IMR-90 (cell line): ENCODE data around the gene TTC23. TPM values are rescaled to one million over a fixed set of nuclear protein-coding genes. Genes with fewer than 3 reads are reported as not detected.

Experiments
- ATAC-seq: fragments of 200-7000 bp; cut with Tn5 transposase; 2 replicates; pipeline ENCODE4 v1.9.1; 2020; ENCODE audit warnings: low read depth, mild to moderate bottlenecking, moderate library complexity
- BruUV-seq: library from RNA; stranded (reverse); fragments of 400-500 nt; replicated peaks from 2 replicates; lab custom pipeline; 2021; lab: Mats Ljungman, UMichigan
- CTCF ChIA-PET: fragments of 300-600 bp; formaldehyde crosslinking; extraction: SDS; loops from one replicate; lab custom pipeline; 2021; ENCODE audit warnings: antibody characterized with exemption; lab: Yijun Ruan, JAX
- POLR2A ChIA-PET: fragments of 300-600 bp; sonication (Branson Sonifier 250); formaldehyde crosslinking; loops from one replicate; lab custom pipeline; 2022; ENCODE audit warnings: antibody characterized with exemption; ENCODE audit not compliant: unreplicated experiment; lab: Charles Lee
- DNase-seq: peaks from one replicate; pipeline ENCODE4 v3.0.0; 2013
- H2AFZ ChIP-seq: replicated peaks from 2 replicates; pipeline ENCODE3; 2013; ENCODE audit warnings: low read length, mild to moderate bottlenecking; ENCODE audit not compliant: poor library complexity
- H2AK5ac ChIP-seq: 2 replicates; pipeline ENCODE4 v1.6.1; 2013; ENCODE audit warnings: low read depth, low read length, inconsistent platforms
- H2AK9ac ChIP-seq: replicated peaks from 2 replicates; pipeline ENCODE3; 2013; ENCODE audit warnings: mild to moderate bottlenecking, low read depth, low read length, moderate library complexity; ENCODE audit not compliant: poor library complexity
- H2BK120ac ChIP-seq: 2 replicates; pipeline ENCODE4 v1.6.1; 2013; ENCODE audit warnings: low read depth, low read length, inconsistent platforms
- H2BK15ac ChIP-seq: 3 replicates; pipeline ENCODE4 v1.6.1; 2013; ENCODE audit warnings: low read depth, low read length, inconsistent platforms
- H2BK20ac ChIP-seq: 2 replicates; pipeline ENCODE4 v1.6.1; 2013; ENCODE audit warnings: low read depth, mild to moderate bottlenecking, inconsistent platforms, low read length, moderate library complexity
- H2BK5ac ChIP-seq: 2 replicates; pipeline ENCODE4 v1.6.1; 2013; ENCODE audit warnings: mild to moderate bottlenecking, low read depth, low read length, inconsistent platforms; ENCODE audit not compliant: poor library complexity, severe bottlenecking
- H3K14ac ChIP-seq: replicated peaks from 2 replicates; pipeline ENCODE4 v1.6.1; 2013; ENCODE audit warnings: low read depth, low read length, inconsistent platforms
- H3K18ac ChIP-seq: 2 replicates; pipeline ENCODE4 v1.6.1; 2013; ENCODE audit warnings: low read depth, low read length, control low read depth
- H3K23ac ChIP-seq: 2 replicates; pipeline ENCODE4 v1.6.1; 2013; ENCODE audit warnings: low read depth, low read length, inconsistent platforms
- H3K27ac ChIP-seq: 2 replicates; pipeline ENCODE4 v1.5.1; 2013; ENCODE audit warnings: mild to moderate bottlenecking, control low read depth, low read length; ENCODE audit not compliant: insufficient read depth
- H3K27me3 ChIP-seq: 2 replicates; pipeline ENCODE4 v1.6.1; 2013; ENCODE audit warnings: low read length; ENCODE audit not compliant: control insufficient read depth, insufficient read depth
- H3K36me3 ChIP-seq: 2 replicates; pipeline ENCODE4 v1.6.1; 2013; ENCODE audit warnings: low read length, mixed read lengths; ENCODE audit not compliant: control insufficient read depth, insufficient read depth
- H3K4ac ChIP-seq: 2 replicates; pipeline ENCODE4 v1.6.1; 2013; ENCODE audit warnings: low read depth, low read length, inconsistent platforms
- H3K4me1 ChIP-seq: 2 replicates; pipeline ENCODE4 v1.6.1; 2013; ENCODE audit warnings: low read length, mixed read lengths; ENCODE audit not compliant: control insufficient read depth, insufficient read depth
- H3K4me2 ChIP-seq: 2 replicates; pipeline ENCODE4 v1.6.1; 2013; ENCODE audit warnings: low read depth, mild to moderate bottlenecking, control low read depth, low read length, moderate library complexity
- H3K4me3 ChIP-seq: 2 replicates; pipeline ENCODE4 v1.5.1; 2013; ENCODE audit warnings: low read depth, mild to moderate bottlenecking, control low read depth, low read length, moderate library complexity; ENCODE audit not compliant: insufficient read depth
- H3K56ac ChIP-seq: 2 replicates; pipeline ENCODE4 v1.6.1; 2013; ENCODE audit warnings: low read length, inconsistent platforms; ENCODE audit not compliant: insufficient read depth; ENCODE audit errors: extremely low read depth
- H3K79me1 ChIP-seq, 2 experiments: 2 replicates each; pipeline ENCODE4 v1.6.1; 2013; ENCODE audit warnings: low read length in 2 of 2, inconsistent platforms in 1 of 2, low read depth in 1 of 2
- H3K9ac ChIP-seq: 2 replicates; pipeline ENCODE4 v1.6.1; 2013; ENCODE audit warnings: low read depth, low read length, control low read depth
- H3K9me1 ChIP-seq: 2 replicates; pipeline ENCODE4 v1.6.1; 2013; ENCODE audit warnings: low read length, inconsistent platforms; ENCODE audit not compliant: insufficient read depth
- H3K9me3 ChIP-seq: 2 replicates; pipeline ENCODE4 v1.6.1; 2013; ENCODE audit warnings: low read length; ENCODE audit not compliant: control insufficient read depth, insufficient read depth
- H4K20me1 ChIP-seq: 2 replicates; pipeline ENCODE4 v1.6.1; 2013; ENCODE audit warnings: low read length, inconsistent platforms; ENCODE audit not compliant: insufficient read depth
- H4K5ac ChIP-seq: 2 replicates; pipeline ENCODE4 v1.6.1; 2013; ENCODE audit warnings: mild to moderate bottlenecking, low read depth, low read length, control low read depth
- H4K8ac ChIP-seq, 2 experiments: 2 replicates each; pipeline ENCODE4 v1.6.1; 2013; ENCODE audit warnings: low read depth in 2 of 2, low read length in 2 of 2, control low read depth in 1 of 2, inconsistent platforms in 1 of 2
- H4K91ac ChIP-seq: 2 replicates; pipeline ENCODE4 v1.6.1; 2013; ENCODE audit warnings: low read depth, low read length, inconsistent platforms; ENCODE audit not compliant: insufficient read depth
- CHD1 ChIP-seq: IDR thresholded peaks from 2 replicates; pipeline ENCODE4 v1.6.1; 2012; ENCODE audit warnings: low read depth, low read length, improper control_type of control experiment
- FOS ChIP-seq: fragments of 150-350 bp; IDR thresholded peaks from 2 replicates; pipeline ENCODE4 v1.6.1; 2016; ENCODE audit warnings: low read depth, low read length
- MXI1 ChIP-seq: IDR thresholded peaks from 2 replicates; pipeline ENCODE4 v1.6.1; 2012; ENCODE audit warnings: low read depth, mild to moderate bottlenecking, low read length, moderate library complexity, borderline replicate concordance
- RFX5 ChIP-seq: IDR thresholded peaks from 2 replicates; pipeline ENCODE4 v1.8.0; 2012; ENCODE audit warnings: low read depth, mild to moderate bottlenecking, low read length, moderate library complexity
- SMC3 ChIP-seq: fragments of 150-350 bp; IDR thresholded peaks from 2 replicates; pipeline ENCODE4 v1.6.1; 2016; ENCODE audit warnings: low read depth, mild to moderate bottlenecking, antibody characterized with exemption, low read length, moderate library complexity
- dilution Hi-C: fragments of 300-500 bp; cut with HindIII; formaldehyde crosslinking; loops from one replicate; pipeline ENCODE4 v1.14.3; 2018; ENCODE audit warnings: low sequenced_read_pairs; ENCODE audit not compliant: unreplicated experiment
- in situ Hi-C: fragments of 300-500 bp; cut with MboI; formaldehyde crosslinking; loops from 3 replicates; pipeline ENCODE4 v1.14.3; 2019; ENCODE audit warnings: low sequenced_read_pairs, inconsistent platforms, mixed read lengths
- intact Hi-C: fragments of 100-400 bp; cut with micrococcal nuclease; formaldehyde crosslinking; loops from 2 replicates; pipeline ENCODE4 v1.10.0; 2022
- polyA plus RNA-seq, 3 experiments: library from polyadenylated mRNA; depleted of rRNA; stranded (reverse); fragments of >200 nt; gene quantifications; 2 replicates each; pipeline ENCODE4 v1.2.3, GENCODE V29; 2012; ENCODE audit warnings: low replicate concordance in 1 of 3
- total RNA-seq: library from RNA; depleted of rRNA; stranded (reverse); fragments of >200 nt; gene quantifications from 2 replicates; pipeline ENCODE4 v1.2.3, GENCODE V29; 2012
- TF ChIP-seq, protein P1 (sequence below): fragments of 150-350 bp; IDR thresholded peaks from 2 replicates; pipeline ENCODE4 v1.6.1; 2016; ENCODE audit warnings: low read depth, mild to moderate bottlenecking, low read length, moderate library complexity, borderline replicate concordance

Gene TTC23
- total and polyA plus RNA-seq, 2 of the 4 experiments (the other 2 are of a cell fraction), result 7.8 to 29.8 TPM

DNA sequence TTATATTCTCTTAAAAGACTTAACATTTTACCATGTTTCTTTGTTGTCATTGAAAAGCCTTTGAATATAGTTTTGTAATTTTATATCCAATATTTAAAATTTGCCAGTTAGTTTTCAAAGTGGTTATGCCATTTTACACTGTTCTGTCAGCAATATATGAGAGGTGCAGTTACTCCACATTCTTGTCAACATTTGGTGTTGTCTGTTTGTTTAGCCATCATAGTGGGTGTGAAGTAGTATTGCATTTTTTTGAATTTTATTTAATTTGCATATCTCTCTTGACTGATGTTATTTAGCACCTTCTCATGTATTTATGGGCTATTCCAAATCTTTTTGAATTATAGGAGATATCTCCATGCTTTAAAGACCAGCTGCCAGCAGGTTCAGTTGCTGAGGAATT lies 42.3 kb upstream of the TTC23 start:
- Histone ChIP-seq H3K27me3 (no peaks in the 10 kb centered on the region), H3K4me1 (peaks cover 3% of the 10 kb centered on the region; the same call in 1 of the 2 replicates), H3K4me3 (no peak overlapping the region), H3K9me3 (no peaks in the 10 kb centered on the region; the same call in 1 of the 2 replicates), H2BK20ac (no peak overlapping the region), H3K23ac (no peak overlapping the region), H2AK5ac (no peak overlapping the region), H4K20me1 (no peaks in the 10 kb centered on the region), H2BK120ac (no peak overlapping the region), H3K9ac (no peak overlapping the region), H4K91ac (no peak overlapping the region), H3K4ac (no peak overlapping the region), H4K5ac (no peak overlapping the region), H3K9me1 (peaks cover 4% of the 10 kb centered on the region; the same call in 1 of the 2 replicates), H3K14ac (no peak overlapping the region), H2AK9ac (no peak overlapping the region), H2BK5ac (no peak overlapping the region), H2BK15ac (no peak overlapping the region), H2AFZ (no peak overlapping the region), H3K79me1 (no peaks in the 10 kb centered on the region), H3K4me2 (no peak overlapping the region), H3K56ac (no peak overlapping the region), H3K18ac (no peak overlapping the region), H4K8ac (no peak overlapping the region), H3K36me3 (peaks cover 4% of the 10 kb centered on the region; the same call in 1 of the 2 replicates), H3K27ac (no peak overlapping the region)
- DNase-seq (no peak), ATAC-seq (no peak)
- ChIA-PET CTCF (no interaction called here), POLR2A (no interaction called here)
- intact Hi-C loops (no loop called here), dilution Hi-C loops (no loop called here), in situ Hi-C loops (no loop called here)
- no peak for TF ChIP-seq SMC3
- no peak for TF ChIP-seq FOS
- TF ChIP-seq CHD1, result no peak
- TF ChIP-seq MXI1, result no peak
- TF ChIP-seq, protein P1, sequence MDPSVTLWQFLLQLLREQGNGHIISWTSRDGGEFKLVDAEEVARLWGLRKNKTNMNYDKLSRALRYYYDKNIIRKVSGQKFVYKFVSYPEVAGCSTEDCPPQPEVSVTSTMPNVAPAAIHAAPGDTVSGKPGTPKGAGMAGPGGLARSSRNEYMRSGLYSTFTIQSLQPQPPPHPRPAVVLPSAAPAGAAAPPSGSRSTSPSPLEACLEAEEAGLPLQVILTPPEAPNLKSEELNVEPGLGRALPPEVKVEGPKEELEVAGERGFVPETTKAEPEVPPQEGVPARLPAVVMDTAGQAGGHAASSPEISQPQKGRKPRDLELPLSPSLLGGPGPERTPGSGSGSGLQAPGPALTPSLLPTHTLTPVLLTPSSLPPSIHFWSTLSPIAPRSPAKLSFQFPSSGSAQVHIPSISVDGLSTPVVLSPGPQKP, result no peak
- TF ChIP-seq RFX5, result no peak
- BruUV-seq, result no TSS peak
